ENCODE data around the gene DNAJB1. TPM values are rescaled to one million over a fixed set of nuclear protein-coding genes. Genes with fewer than 3 reads are reported as not detected.
A peak's percentile ranks its signal among the peaks of the same experiment; 100 is the strongest.

The DNAJB1 gene
- total and polyA plus RNA-seq, 2 of the 13 experiments (the other 11 are each of a cell fraction or from before 2014, with no cell fraction given) = 87.5 to 97.3 TPM

GRCh38 chr19:14556662-14557188 lies 38.5 kb upstream of the DNAJB1 start:
- H2AFZ ChIP-seq (ENCODE audit: low read length) = no peak overlapping the region
- DNase-seq (ENCODE audit: low spot score) (peak; percentile 61), ATAC-seq (peak; percentile 62), FAIRE-seq (peak; percentile 66)
- in situ Hi-C loops (cut with HindIII; ENCODE audit: extremely low pct_ligation_motif_present, low pct_unique_long_range_greater_than_20kb) = no loop called here
- no peaks in the 10 kb centered on the region; the same call in 1 of the 2 replicates for H4K20me1 ChIP-seq (ENCODE audit: insufficient read depth, low read length)
- intact Hi-C loops (cut with micrococcal nuclease; ENCODE audit: unreplicated experiment) = no loop called here
- no peak overlapping the region; the same call in 1 of the 2 replicates for H3K9ac ChIP-seq (ENCODE audit: insufficient read depth, low read depth, low read length)
- no TSS peak for BruUV-seq (replicated peaks)
- H3K4me2 ChIP-seq (ENCODE audit: low read depth, low read length) = peak overlapping the region; percentile 70
- POLR2A ChIA-PET = interaction anchor here (1.1 to 1.3 kb wide), 2 partner anchors 37 to 39 kb away, joined by 3 to 5 read pairs; partner anchors contain the start of gene DNAJB1
- H3K4me3 ChIP-seq (replicated peaks in 1 of 3; ENCODE audit: insufficient read depth in 1 of 3, low read depth in 2 of 3, low read length in 3 of 3) = peak overlapping the region in 1 of 3 experiments; percentile 48; a peak in 2 of 6 replicates
- peaks cover 53% of the 10 kb centered on the region for H3K79me2 ChIP-seq (ENCODE audit: insufficient read depth, low read length)
- H3K27ac ChIP-seq (ENCODE audit: extremely low read length, insufficient read depth, low read length) = no peak overlapping the region
- CTCF ChIA-PET (ENCODE audit: low intra/inter-chr PET ratio, low total read pairs) = interaction anchor here (0.7 to 1.4 kb wide), 3 partner anchors 10 to 51 kb away, joined by 3 to 6 read pairs (median 4); partner anchors contain the start of gene NDUFB7
- 93% methylated on average over 2 of the region's 18 CpGs for WGBS (ENCODE audit: low lambda C conversion rate)
- no peaks in the 10 kb centered on the region for H3K9me3 ChIP-seq (ENCODE audit: low read length)
- H3K27me3 ChIP-seq (ENCODE audit: control insufficient read depth in 1 of 2, insufficient read depth in 2 of 2, low read length in 2 of 2) = no peaks in the 10 kb centered on the region
- peaks cover 3 to 4% of the 10 kb centered on the region in 2 experiments; a peak in 2 of 5 replicates for H3K36me3 ChIP-seq (replicated peaks in 1 of 2; ENCODE audit: control insufficient read depth in 1 of 2, insufficient read depth in 2 of 2, low read length in 2 of 2)
- peaks cover 43% of the 10 kb centered on the region for H3K4me1 ChIP-seq (ENCODE audit: insufficient read depth, low read length)
- TF ChIP-seq ZNF737 (CRISPR knock-in tag; IDR thresholded peaks at IDR 0.05; ENCODE audit: borderline replicate concordance) (no peak), ZNF839 (CRISPR knock-in tag; IDR thresholded peaks at IDR 0.05; ENCODE audit: borderline replicate concordance) (no peak), RFX3 (CRISPR knock-in tag; IDR thresholded peaks at IDR 0.05) (no peak), ZNF709 (CRISPR knock-in tag; IDR thresholded peaks at IDR 0.05) (no peak), CHCHD3 (CRISPR knock-in tag; IDR thresholded peaks at IDR 0.05) (0 out of 2 replicates have a peak, but pooled peaks have one; percentile 69), ZNF792 (CRISPR knock-in tag; IDR thresholded peaks at IDR 0.05) (0 out of 2 replicates have a peak, but pooled peaks have one; percentile 39), ZNF263 (CRISPR knock-in tag; IDR thresholded peaks at IDR 0.05) (no peak), PAXIP1 (CRISPR knock-in tag; conservative IDR thresholded peaks at IDR 0.05) (no peak), HNRNPK (IDR thresholded peaks at IDR 0.05; ENCODE audit: low read depth, low read length, poor library complexity, severe bottlenecking) (no peak), CCDC6 (CRISPR knock-in tag; IDR thresholded peaks at IDR 0.05) (0 out of 2 replicates have a peak, but pooled peaks have one; percentile 28), ZNF281 (CRISPR knock-in tag; IDR thresholded peaks at IDR 0.05; ENCODE audit: borderline replicate concordance) (0 out of 2 replicates have a peak, but pooled peaks have one; percentile 17), MED1 (CRISPR knock-in tag; IDR thresholded peaks at IDR 0.05) (0 out of 2 replicates have a peak, but pooled peaks have one; percentile 24), NR2F1 (CRISPR knock-in tag; IDR thresholded peaks at IDR 0.05) (no peak), ZNF556 (CRISPR knock-in tag; IDR thresholded peaks at IDR 0.05; ENCODE audit: borderline replicate concordance) (peak; percentile 79), ZSCAN29 (CRISPR knock-in tag; conservative IDR thresholded peaks at IDR 0.05) (peak; percentile 54; the same call in 1 of the 2 replicates), SRSF9 (IDR thresholded peaks at IDR 0.05; ENCODE audit: borderline replicate concordance, insufficient read depth, low read depth, low read length, poor library complexity, severe bottlenecking) (no peak), MEIS1 (CRISPR knock-in tag; IDR thresholded peaks at IDR 0.05; ENCODE audit: borderline replicate concordance) (0 out of 2 replicates have a peak, but pooled peaks have one; percentile 40), AGO2 (optimal IDR thresholded peaks at IDR 0.05; ENCODE audit: low read depth, low read length) (peak; percentile 49)
